Fibroblast of lung (primary cell): ENCODE results near the gene TNFSF8. TPM values are rescaled to one million over a fixed set of nuclear protein-coding genes. Genes with fewer than 3 reads are reported as not detected.

ENCODE experiments used
- DNase-seq, 2 donors: peaks; one replicate each; pipeline versions ENCODE4 v3.0.0 to v3.0.0-alpha.2; 2010; ENCODE audit warnings: low read depth in 2 of 2
- H2AFZ ChIP-seq: 2 replicates; pipeline ENCODE4 v1.5.1; 2012; ENCODE audit warnings: low read length, control low read depth, inconsistent platforms
- H3K27ac ChIP-seq: 2 replicates; pipeline ENCODE4 v1.5.1; 2011; ENCODE audit warnings: low read length, control low read depth; ENCODE audit not compliant: insufficient read depth
- H3K27me3 ChIP-seq: 2 replicates; pipeline ENCODE4 v1.5.1; 2011; ENCODE audit warnings: mild to moderate bottlenecking, low read length; ENCODE audit not compliant: control insufficient read depth, insufficient read depth
- H3K36me3 ChIP-seq: 2 replicates; pipeline ENCODE4 v1.5.1; 2011; ENCODE audit warnings: low read length; ENCODE audit not compliant: control insufficient read depth, insufficient read depth
- H3K4me1 ChIP-seq: 2 replicates; pipeline ENCODE4 v1.5.1; 2011; ENCODE audit warnings: low read length; ENCODE audit not compliant: control insufficient read depth, insufficient read depth; ENCODE audit errors: extremely low read depth
- H3K4me2 ChIP-seq: 2 replicates; pipeline ENCODE4 v1.5.1; 2011; ENCODE audit warnings: low read length, control low read depth; ENCODE audit not compliant: insufficient read depth; ENCODE audit errors: extremely low read depth
- H3K4me3 ChIP-seq, 4 experiments: fragments of 200-600 bp in 1 of 4; sonication (generic) in 1 of 4; replicated peaks in 1 of 4; 2 replicates each; pipeline ENCODE4 v1.5.1; 2011 to 2016; ENCODE audit warnings: low read length in 4 of 4, low read depth in 3 of 4, mild to moderate bottlenecking in 3 of 4, control low read depth in 2 of 4, inconsistent platforms in 1 of 4, mixed read lengths in 1 of 4; ENCODE audit not compliant: insufficient read depth in 1 of 4; ENCODE audit errors: control extremely low read depth in 1 of 4
- H3K79me2 ChIP-seq: 2 replicates; pipeline ENCODE4 v1.5.1; 2012; ENCODE audit warnings: mild to moderate bottlenecking, low read length, inconsistent platforms; ENCODE audit not compliant: control insufficient read depth, insufficient read depth
- H3K9ac ChIP-seq: 2 replicates; pipeline ENCODE4 v1.5.1; 2011; ENCODE audit warnings: mild to moderate bottlenecking, low read length, control low read depth; ENCODE audit not compliant: insufficient read depth
- H3K9me3 ChIP-seq: 2 replicates; pipeline ENCODE4 v1.5.1; 2012; ENCODE audit warnings: low read depth, low read length; ENCODE audit not compliant: control insufficient read depth, insufficient read depth
- H4K20me1 ChIP-seq: 2 replicates; pipeline ENCODE4 v1.5.1; 2011; ENCODE audit warnings: low read length; ENCODE audit not compliant: control insufficient read depth, insufficient read depth; ENCODE audit errors: extremely low read depth
- EZH2 ChIP-seq: IDR thresholded peaks from 2 replicates; pipeline ENCODE4 v1.5.1; 2012; ENCODE audit warnings: low read length, control low read depth, mild to moderate bottlenecking; ENCODE audit errors: missing control alignments
- polyA plus RNA-seq, 2 donors: library from polyadenylated mRNA; depleted of rRNA in 1 of 2; stranded (reverse) in 1 of 2; unstranded in 1 of 2; fragments of >200 nt; gene quantifications; 2 replicates each; pipeline ENCODE4 v1.2.1, GENCODE V29; 2011 to 2012; ENCODE audit warnings: missing spikeins in 1 of 2
- total RNA-seq: library from RNA; depleted of rRNA; stranded (reverse); fragments of >200 nt; gene quantifications from 2 replicates; pipeline ENCODE4 v1.2.1, GENCODE V29; 2014
- TF ChIP-seq, protein P1 (sequence below), 2 donors: IDR thresholded peaks in 1 of 2; conservative IDR thresholded peaks in 1 of 2; 1 replicate in 1 of 2; 2 replicates in 1 of 2; pipeline ENCODE4 v1.5.1; 2011 to 2012; ENCODE audit warnings: low read length in 2 of 2, control low read depth in 1 of 2, inconsistent platforms in 1 of 2, low read depth in 1 of 2, mild to moderate bottlenecking in 1 of 2

Gene TNFSF8
- total and polyA plus RNA-seq, 2 donors (not counting 1 experiment from before 2014, with no cell fraction given) = not detected

DNA sequence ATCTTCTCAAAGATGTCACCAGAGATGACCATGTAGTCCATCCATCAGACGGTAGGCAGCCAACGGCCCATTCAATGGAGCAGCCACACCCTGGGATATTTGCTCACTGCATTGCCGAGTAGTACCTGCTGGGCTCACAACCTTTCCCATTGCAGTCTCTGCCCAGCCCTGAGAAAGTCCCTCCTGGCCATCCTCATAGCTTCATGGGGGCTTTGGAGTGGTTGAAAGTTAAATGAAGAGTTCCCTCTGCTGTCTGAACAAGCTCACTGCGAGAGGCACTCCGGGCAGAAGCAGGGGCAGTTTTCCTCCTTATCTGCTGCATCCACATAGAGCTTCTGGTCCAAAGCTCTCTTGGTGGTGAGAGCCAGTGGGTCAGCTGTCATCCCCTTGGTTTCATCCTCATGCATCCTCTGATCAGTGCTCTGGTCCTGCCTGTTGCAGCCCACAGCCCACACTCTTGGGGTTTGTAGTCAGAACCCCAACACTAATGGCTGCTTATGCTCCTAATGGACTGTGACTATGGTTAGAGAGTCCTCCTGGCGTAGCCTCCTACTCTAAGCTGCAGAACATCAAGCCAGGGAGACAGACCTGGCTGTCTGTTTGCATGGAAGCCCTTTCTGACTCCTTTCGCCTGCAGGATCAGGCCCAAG is 23.3 kb downstream of the TNFSF8 start:
- TF ChIP-seq, protein P1, sequence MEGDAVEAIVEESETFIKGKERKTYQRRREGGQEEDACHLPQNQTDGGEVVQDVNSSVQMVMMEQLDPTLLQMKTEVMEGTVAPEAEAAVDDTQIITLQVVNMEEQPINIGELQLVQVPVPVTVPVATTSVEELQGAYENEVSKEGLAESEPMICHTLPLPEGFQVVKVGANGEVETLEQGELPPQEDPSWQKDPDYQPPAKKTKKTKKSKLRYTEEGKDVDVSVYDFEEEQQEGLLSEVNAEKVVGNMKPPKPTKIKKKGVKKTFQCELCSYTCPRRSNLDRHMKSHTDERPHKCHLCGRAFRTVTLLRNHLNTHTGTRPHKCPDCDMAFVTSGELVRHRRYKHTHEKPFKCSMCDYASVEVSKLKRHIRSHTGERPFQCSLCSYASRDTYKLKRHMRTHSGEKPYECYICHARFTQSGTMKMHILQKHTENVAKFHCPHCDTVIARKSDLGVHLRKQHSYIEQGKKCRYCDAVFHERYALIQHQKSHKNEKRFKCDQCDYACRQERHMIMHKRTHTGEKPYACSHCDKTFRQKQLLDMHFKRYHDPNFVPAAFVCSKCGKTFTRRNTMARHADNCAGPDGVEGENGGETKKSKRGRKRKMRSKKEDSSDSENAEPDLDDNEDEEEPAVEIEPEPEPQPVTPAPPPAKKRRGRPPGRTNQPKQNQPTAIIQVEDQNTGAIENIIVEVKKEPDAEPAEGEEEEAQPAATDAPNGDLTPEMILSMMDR (conservative IDR thresholded peaks at IDR 0.05 in 1 of 2, IDR thresholded peaks at IDR 0.05 in 1 of 2; ENCODE audit: low read depth in 1 of 2, low read length in 2 of 2) = peak; percentile 87 to 88
- no peak for TF ChIP-seq EZH2
- no peak overlapping the region for H3K4me3 ChIP-seq
- no peaks in the 10 kb centered on the region for H3K79me2 ChIP-seq
- no peak overlapping the region for H3K9ac ChIP-seq
- H4K20me1 ChIP-seq = no peaks in the 10 kb centered on the region
- H3K27me3 ChIP-seq = no peaks in the 10 kb centered on the region
- no peaks in the 10 kb centered on the region for H3K9me3 ChIP-seq
- H3K4me2 ChIP-seq = no peak overlapping the region
- peak; percentile 39 to 59 for DNase-seq
- H2AFZ ChIP-seq = no peak overlapping the region
- H3K4me1 ChIP-seq = peaks cover 5% of the 10 kb centered on the region
- no peak overlapping the region for H3K27ac ChIP-seq
- no peaks in the 10 kb centered on the region for H3K36me3 ChIP-seq

DNA sequence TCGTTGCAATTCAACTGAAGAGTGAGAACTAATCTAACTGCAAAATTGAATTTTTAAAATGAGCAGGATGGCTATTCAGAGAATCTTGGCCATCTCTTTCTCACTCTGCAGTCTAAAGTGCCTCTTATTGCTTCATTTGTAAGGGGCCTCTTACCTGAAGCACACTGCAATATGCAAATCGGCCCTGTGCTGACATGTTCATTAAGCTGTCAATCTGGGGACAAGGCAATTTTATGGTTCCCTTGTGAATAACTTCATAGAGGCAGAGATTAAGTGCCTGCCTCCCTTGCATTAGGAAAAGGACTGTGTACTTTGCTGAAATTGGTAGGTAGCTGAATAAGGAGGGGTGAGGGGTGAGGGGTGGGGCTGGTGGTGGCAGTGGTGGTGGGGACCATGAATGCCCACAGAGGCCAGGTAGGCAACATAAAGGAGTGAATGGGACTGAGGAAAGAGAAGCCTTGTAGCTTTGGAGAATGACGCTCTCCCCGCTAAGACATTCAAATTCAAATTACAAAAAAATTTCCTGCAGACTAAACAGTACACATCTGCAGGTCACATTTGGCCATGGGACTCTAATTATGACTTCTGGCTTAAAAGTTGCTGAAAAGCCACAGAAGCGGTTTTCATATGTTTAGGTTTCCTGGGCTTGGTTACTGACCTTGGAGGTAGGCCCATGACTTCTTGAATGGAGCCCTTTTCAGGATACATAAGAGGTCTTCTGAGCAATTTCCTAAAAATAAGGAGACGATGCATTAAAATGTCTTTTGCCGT is 25.0 kb downstream of the TNFSF8 start:
- TF ChIP-seq EZH2 = no peak
- TF ChIP-seq, protein P1 (conservative IDR thresholded peaks at IDR 0.05 in 1 of 2, IDR thresholded peaks at IDR 0.05 in 1 of 2; ENCODE audit: low read depth in 1 of 2, low read length in 2 of 2) = no peak
- no peaks in the 10 kb centered on the region for H3K79me2 ChIP-seq

DNA sequence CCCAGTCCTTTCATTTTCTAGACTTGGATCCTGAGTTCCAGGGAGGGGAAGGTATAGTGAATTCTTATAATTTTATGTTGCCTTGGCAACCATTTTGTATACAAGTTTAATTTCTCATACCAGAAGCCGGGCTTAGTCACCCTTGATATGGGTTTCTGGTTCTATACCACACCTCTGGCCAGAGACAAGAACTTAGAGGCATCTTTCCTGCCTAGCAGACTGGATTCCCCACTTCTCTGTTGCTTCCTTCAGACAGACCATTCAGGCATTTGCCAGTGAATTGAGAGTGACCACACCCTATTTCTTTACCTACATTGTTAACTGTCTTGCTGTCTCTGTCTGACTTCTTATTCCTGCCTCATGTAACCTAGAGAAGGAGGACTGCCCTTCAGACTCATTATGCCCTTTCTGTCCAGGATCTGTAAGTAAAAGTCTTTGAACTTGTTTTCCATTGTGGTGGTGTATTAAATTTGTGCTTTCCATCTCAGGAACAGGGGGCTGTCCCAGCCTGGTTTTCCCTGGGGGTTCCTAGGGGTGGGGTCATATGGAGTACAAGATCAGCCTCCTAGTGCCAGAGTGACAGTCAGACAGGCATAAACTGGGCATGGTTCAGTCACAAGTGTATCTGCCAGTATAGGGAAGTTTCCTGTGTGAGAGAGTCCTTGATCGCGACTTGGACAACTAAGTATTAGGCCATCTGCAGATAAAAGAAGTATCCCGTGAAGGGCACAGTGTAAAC is 27.4 kb downstream of the TNFSF8 start:
- no peaks in the 10 kb centered on the region for H4K20me1 ChIP-seq
- H3K27me3 ChIP-seq = no peaks in the 10 kb centered on the region
- DNase-seq = peak; percentile 24 to 25
- no peak overlapping the region for H3K4me2 ChIP-seq
- no peaks in the 10 kb centered on the region for H3K9me3 ChIP-seq
- H3K4me3 ChIP-seq = no peak overlapping the region
- H3K36me3 ChIP-seq = no peaks in the 10 kb centered on the region
- H3K79me2 ChIP-seq = no peaks in the 10 kb centered on the region
- no peak overlapping the region for H3K9ac ChIP-seq
- H2AFZ ChIP-seq = no peak overlapping the region
- H3K27ac ChIP-seq = no peak overlapping the region
- peaks cover 16% of the 10 kb centered on the region for H3K4me1 ChIP-seq
- no peak for TF ChIP-seq EZH2
- TF ChIP-seq, protein P1 (conservative IDR thresholded peaks at IDR 0.05 in 1 of 2, IDR thresholded peaks at IDR 0.05 in 1 of 2; ENCODE audit: low read depth in 1 of 2, low read length in 2 of 2) = no peak

More for the DNA sequence above, 25.0 kb downstream of the TNFSF8 start:
- no peaks in the 10 kb centered on the region for H4K20me1 ChIP-seq
- DNase-seq = no peak
- no peaks in the 10 kb centered on the region for H3K27me3 ChIP-seq
- no peaks in the 10 kb centered on the region for H3K9me3 ChIP-seq
- H3K4me2 ChIP-seq = no peak overlapping the region
- no peak overlapping the region for H2AFZ ChIP-seq
- H3K9ac ChIP-seq = no peak overlapping the region
- peaks cover 15% of the 10 kb centered on the region for H3K4me1 ChIP-seq
- no peaks in the 10 kb centered on the region for H3K36me3 ChIP-seq
- no peak overlapping the region for H3K27ac ChIP-seq
- H3K4me3 ChIP-seq = no peak overlapping the region
